HepG2 (cell line): ENCODE results near the gene CARMIL3. TPM values are rescaled to one million over a fixed set of nuclear protein-coding genes. Genes with fewer than 3 reads are reported as not detected.

Experiments used
- CENPT ChIP-seq: sonication (generic); formaldehyde crosslinking; IDR thresholded peaks from 2 replicates; pipeline ENCODE4 v1.8.0; 2022; ENCODE audit warnings: low read depth, mild to moderate bottlenecking, moderate library complexity, missing genetic modification reagents
- CSRNP1 ChIP-seq: sonication (generic); formaldehyde crosslinking; IDR thresholded peaks from 2 replicates; pipeline ENCODE4 v1.8.1; 2023; ENCODE audit warnings: mild to moderate bottlenecking, missing genetic modification reagents
- FLYWCH1 ChIP-seq: sonication (generic); formaldehyde crosslinking; IDR thresholded peaks from 2 replicates; pipeline ENCODE4 v1.8.1; 2023; ENCODE audit warnings: mild to moderate bottlenecking, missing genetic modification reagents
- GABPB1 ChIP-seq: IDR thresholded peaks from 2 replicates; pipeline ENCODE4 v1.6.1; 2016; ENCODE audit warnings: mild to moderate bottlenecking, missing genetic modification reagents, moderate library complexity, missing compliant biosample characterization
- KDM3A ChIP-seq: IDR thresholded peaks from 2 replicates; pipeline ENCODE4 v1.6.1; 2018; ENCODE audit warnings: low read depth, missing compliant biosample characterization
- MEIS2 ChIP-seq: sonication (generic); formaldehyde crosslinking; IDR thresholded peaks from 2 replicates; pipeline ENCODE4 v1.9.0; 2021; ENCODE audit warnings: mild to moderate bottlenecking, missing genetic modification reagents
- MLX ChIP-seq: IDR thresholded peaks from 2 replicates; pipeline ENCODE4 v1.6.1; 2016
- NBN ChIP-seq: fragments of 450-650 bp; conservative IDR thresholded peaks from 2 replicates; pipeline ENCODE4 v1.6.1; 2017
- SP5 ChIP-seq: IDR thresholded peaks from 2 replicates; pipeline ENCODE4 v1.6.1; 2016; ENCODE audit warnings: low read depth, borderline replicate concordance
- TMF1 ChIP-seq: sonication (generic); formaldehyde crosslinking; IDR thresholded peaks from 2 replicates; pipeline ENCODE4 v1.8.1; 2022; ENCODE audit warnings: low read depth, missing genetic modification reagents
- TOPORS ChIP-seq: sonication (generic); formaldehyde crosslinking; IDR thresholded peaks from 2 replicates; pipeline ENCODE4 v1.8.0; 2023; ENCODE audit warnings: mild to moderate bottlenecking, missing genetic modification reagents
- ZBTB42 ChIP-seq: sonication (generic); formaldehyde crosslinking; IDR thresholded peaks from 2 replicates; pipeline ENCODE4 v1.5.0; 2020; ENCODE audit warnings: mild to moderate bottlenecking, missing genetic modification reagents
- ZMYM3 ChIP-seq: sonication (generic); formaldehyde crosslinking; IDR thresholded peaks from 2 replicates; pipeline ENCODE4 v1.5.1; 2020; ENCODE audit warnings: mild to moderate bottlenecking, missing genetic modification reagents
- ZNF235 ChIP-seq: sonication (generic); formaldehyde crosslinking; IDR thresholded peaks from 2 replicates; pipeline ENCODE4 v1.8.1; 2023; ENCODE audit warnings: mild to moderate bottlenecking, missing genetic modification reagents, borderline replicate concordance
- ZNF253 ChIP-seq: sonication (generic); formaldehyde crosslinking; IDR thresholded peaks from 2 replicates; pipeline ENCODE4 v1.8.0; 2022; ENCODE audit warnings: mild to moderate bottlenecking, missing genetic modification reagents, borderline replicate concordance
- ZNF256 ChIP-seq: sonication (generic); formaldehyde crosslinking; conservative IDR thresholded peaks from 2 replicates; pipeline ENCODE4 v1.4.0; 2020; ENCODE audit warnings: missing genetic modification reagents
- ZNF484 ChIP-seq: sonication (generic); formaldehyde crosslinking; IDR thresholded peaks from 2 replicates; pipeline ENCODE4 v1.5.1; 2020; ENCODE audit warnings: mild to moderate bottlenecking, low read depth, missing genetic modification reagents, borderline replicate concordance
- ZNF547 ChIP-seq: sonication (generic); formaldehyde crosslinking; IDR thresholded peaks from 2 replicates; pipeline ENCODE4 v1.5.1; 2020; ENCODE audit warnings: mild to moderate bottlenecking, missing genetic modification reagents
- ZNF567 ChIP-seq: sonication (generic); formaldehyde crosslinking; IDR thresholded peaks from 2 replicates; pipeline ENCODE4 v1.8.1; 2023; ENCODE audit warnings: mild to moderate bottlenecking, missing genetic modification reagents, borderline replicate concordance
- ZNF607 ChIP-seq: sonication (generic); formaldehyde crosslinking; IDR thresholded peaks from 2 replicates; pipeline ENCODE4 v1.5.1; 2020; ENCODE audit warnings: missing genetic modification reagents, mild to moderate bottlenecking, borderline replicate concordance
- polyA plus RNA-seq, 8 experiments: library from polyadenylated mRNA; depleted of rRNA in 3 of 8; stranded (reverse) in 7 of 8; unstranded in 1 of 8; fragments of >200 nt; fragmentation: Illumina TruSeq in 4 of 8; extraction: Trizol in 4 of 8; gene quantifications; 2 replicates each; pipeline versions ENCODE4 v1.2.1 to v1.2.3, GENCODE V29; 2011 to 2016; ENCODE audit warnings: low read depth in 4 of 8, missing spikeins in 1 of 8, mixed read lengths in 1 of 8; ENCODE audit not compliant: insufficient read depth in 1 of 8
- total RNA-seq, 5 experiments: library from RNA; depleted of rRNA; stranded (reverse); fragments of >200 nt; fragmentation: Illumina TruSeq; extraction: Trizol; gene quantifications; 2 replicates each; pipeline ENCODE4 v1.2.3, GENCODE V29; 2016; ENCODE audit warnings: low read depth in 1 of 5
- TF ChIP-seq, protein P1 (sequence below): sonication (generic); formaldehyde crosslinking; IDR thresholded peaks from 2 replicates; pipeline ENCODE4 v1.4.0; 2020; ENCODE audit warnings: missing genetic modification reagents
- TF ChIP-seq, protein P2 (sequence below): sonication (generic); formaldehyde crosslinking; IDR thresholded peaks from 2 replicates; pipeline ENCODE4 v1.8.0; 2022; ENCODE audit warnings: missing genetic modification reagents, mild to moderate bottlenecking, moderate library complexity, borderline replicate concordance

CARMIL3 gene
- total and polyA plus RNA-seq, 2 of the 13 experiments (the other 11 are each of a cell fraction or from before 2014, with no cell fraction given) = 0.27 to 0.55 TPM

DNA sequence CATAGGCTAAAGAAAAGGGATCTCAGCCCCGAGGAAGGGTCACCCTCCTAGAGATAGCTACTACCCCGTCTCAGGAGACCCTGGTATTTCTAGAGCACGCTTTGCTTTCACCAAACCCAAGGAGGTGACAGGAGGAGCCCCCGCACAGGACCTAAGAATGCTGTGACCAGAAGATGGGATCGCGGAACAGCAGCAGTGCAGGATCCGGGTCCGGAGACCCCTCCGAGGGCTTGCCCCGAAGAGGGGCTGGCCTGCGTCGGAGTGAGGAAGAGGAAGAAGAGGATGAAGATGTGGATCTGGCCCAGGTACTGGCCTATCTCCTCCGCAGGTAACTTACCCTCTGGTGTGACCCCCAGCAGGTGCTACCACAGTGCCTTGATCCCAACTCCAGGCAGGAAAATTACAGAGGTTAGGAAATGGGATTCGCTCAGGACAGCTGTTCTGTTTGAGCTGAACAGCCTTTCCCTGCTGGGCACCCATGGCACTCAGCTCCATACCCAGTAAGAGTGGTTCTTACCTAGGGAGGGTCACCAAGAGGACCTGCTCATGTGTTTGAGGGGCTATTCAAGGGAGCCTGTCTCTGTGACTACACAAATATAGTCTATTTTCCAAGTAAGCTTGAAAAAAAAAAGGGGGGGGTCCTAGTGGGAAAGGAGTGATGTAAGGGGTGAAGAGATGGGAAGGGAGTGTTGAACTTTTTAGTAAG lies 63.8 kb downstream of the CARMIL3 start (continued):
- TF ChIP-seq ZNF607 (no peak), ZNF547 (CRISPR knock-in tag) (no peak), ZNF253 (CRISPR knock-in tag) (no peak), ZNF256 (CRISPR knock-in tag) (0 out of 2 replicates have a peak, but pooled peaks have one; percentile 60), GABPB1 (CRISPR knock-in tag) (no peak), KDM3A (CRISPR knock-in tag) (0 out of 2 replicates have a peak, but pooled peaks have one; percentile 26), SP5 (CRISPR knock-in tag) (no peak), TMF1 (CRISPR knock-in tag) (peak; percentile 78; the same call in 1 of the 2 replicates), MEIS2 (peak; percentile 81), ZNF567 (peak; percentile 81), ZNF235 (CRISPR knock-in tag) (no peak; the same call in 1 of the 2 replicates), NBN (no peak), ZBTB42 (peak; percentile 86; the same call in 1 of the 2 replicates), CENPT (no peak), ZMYM3 (CRISPR knock-in tag) (peak; percentile 62), FLYWCH1 (CRISPR knock-in tag) (no peak), MLX (no peak; the same call in 1 of the 2 replicates), TOPORS (no peak), ZNF484 (CRISPR knock-in tag) (no peak), CSRNP1 (no peak)
- TF ChIP-seq, protein P1, sequence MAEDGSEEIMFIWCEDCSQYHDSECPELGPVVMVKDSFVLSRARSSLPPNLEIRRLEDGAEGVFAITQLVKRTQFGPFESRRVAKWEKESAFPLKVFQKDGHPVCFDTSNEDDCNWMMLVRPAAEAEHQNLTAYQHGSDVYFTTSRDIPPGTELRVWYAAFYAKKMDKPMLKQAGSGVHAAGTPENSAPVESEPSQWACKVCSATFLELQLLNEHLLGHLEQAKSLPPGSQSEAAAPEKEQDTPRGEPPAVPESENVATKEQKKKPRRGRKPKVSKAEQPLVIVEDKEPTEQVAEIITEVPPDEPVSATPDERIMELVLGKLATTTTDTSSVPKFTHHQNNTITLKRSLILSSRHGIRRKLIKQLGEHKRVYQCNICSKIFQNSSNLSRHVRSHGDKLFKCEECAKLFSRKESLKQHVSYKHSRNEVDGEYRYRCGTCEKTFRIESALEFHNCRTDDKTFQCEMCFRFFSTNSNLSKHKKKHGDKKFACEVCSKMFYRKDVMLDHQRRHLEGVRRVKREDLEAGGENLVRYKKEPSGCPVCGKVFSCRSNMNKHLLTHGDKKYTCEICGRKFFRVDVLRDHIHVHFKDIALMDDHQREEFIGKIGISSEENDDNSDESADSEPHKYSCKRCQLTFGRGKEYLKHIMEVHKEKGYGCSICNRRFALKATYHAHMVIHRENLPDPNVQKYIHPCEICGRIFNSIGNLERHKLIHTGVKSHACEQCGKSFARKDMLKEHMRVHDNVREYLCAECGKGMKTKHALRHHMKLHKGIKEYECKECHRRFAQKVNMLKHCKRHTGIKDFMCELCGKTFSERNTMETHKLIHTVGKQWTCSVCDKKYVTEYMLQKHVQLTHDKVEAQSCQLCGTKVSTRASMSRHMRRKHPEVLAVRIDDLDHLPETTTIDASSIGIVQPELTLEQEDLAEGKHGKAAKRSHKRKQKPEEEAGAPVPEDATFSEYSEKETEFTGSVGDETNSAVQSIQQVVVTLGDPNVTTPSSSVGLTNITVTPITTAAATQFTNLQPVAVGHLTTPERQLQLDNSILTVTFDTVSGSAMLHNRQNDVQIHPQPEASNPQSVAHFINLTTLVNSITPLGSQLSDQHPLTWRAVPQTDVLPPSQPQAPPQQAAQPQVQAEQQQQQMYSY (CRISPR knock-in tag) = 0 out of 2 replicates have a peak, but pooled peaks have one; percentile 64
- TF ChIP-seq, protein P2, sequence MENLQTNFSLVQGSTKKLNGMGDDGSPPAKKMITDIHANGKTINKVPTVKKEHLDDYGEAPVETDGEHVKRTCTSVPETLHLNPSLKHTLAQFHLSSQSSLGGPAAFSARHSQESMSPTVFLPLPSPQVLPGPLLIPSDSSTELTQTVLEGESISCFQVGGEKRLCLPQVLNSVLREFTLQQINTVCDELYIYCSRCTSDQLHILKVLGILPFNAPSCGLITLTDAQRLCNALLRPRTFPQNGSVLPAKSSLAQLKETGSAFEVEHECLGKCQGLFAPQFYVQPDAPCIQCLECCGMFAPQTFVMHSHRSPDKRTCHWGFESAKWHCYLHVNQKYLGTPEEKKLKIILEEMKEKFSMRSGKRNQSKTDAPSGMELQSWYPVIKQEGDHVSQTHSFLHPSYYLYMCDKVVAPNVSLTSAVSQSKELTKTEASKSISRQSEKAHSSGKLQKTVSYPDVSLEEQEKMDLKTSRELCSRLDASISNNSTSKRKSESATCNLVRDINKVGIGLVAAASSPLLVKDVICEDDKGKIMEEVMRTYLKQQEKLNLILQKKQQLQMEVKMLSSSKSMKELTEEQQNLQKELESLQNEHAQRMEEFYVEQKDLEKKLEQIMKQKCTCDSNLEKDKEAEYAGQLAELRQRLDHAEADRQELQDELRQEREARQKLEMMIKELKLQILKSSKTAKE (CRISPR knock-in tag) = no peak
